ENCODE results near the gene PCDH9. TPM values are rescaled to one million over a fixed set of nuclear protein-coding genes. Genes with fewer than 3 reads are reported as not detected.

The PCDH9 gene
- polyA plus RNA-seq, 1 of the 3 experiments (the other 2 are of a cell fraction): 1.3 TPM

GRCh38 chr13:66835040-66835628 lies 395.0 kb downstream of the PCDH9 start:
- 41% methylated on average over 9 of the region's 9 CpGs for WGBS (ENCODE audit: low lambda C conversion rate)
- H2AFZ ChIP-seq (ENCODE audit: low read depth): peak overlapping the region; percentile 39
- H3K9ac ChIP-seq: no peak overlapping the region
- no peak overlapping the region for H3K4me2 ChIP-seq
- peak; percentile 66 for DNase-seq
- H3K27me3 ChIP-seq (ENCODE audit: insufficient read depth): no peaks in the 10 kb centered on the region
- H3K4me1 ChIP-seq (ENCODE audit: control insufficient read depth in 1 of 2, insufficient read depth in 2 of 2, low read depth in 1 of 2, low read length in 1 of 2): peaks cover 0 to 6% of the 10 kb centered on the region in 2 experiments; a peak in 2 of 4 replicates
- H3K36me3 ChIP-seq (replicated peaks in 1 of 2; ENCODE audit: control insufficient read depth in 1 of 2, insufficient read depth in 2 of 2, low read length in 1 of 2): no peaks in the 10 kb centered on the region
- H4K20me1 ChIP-seq (ENCODE audit: insufficient read depth): no peaks in the 10 kb centered on the region
- H3F3A ChIP-seq (replicated peaks; ENCODE audit: insufficient read depth): no peaks in the 10 kb centered on the region
- POLR2A ChIA-PET: no interaction called here
- H3K9me3 ChIP-seq: no peaks in the 10 kb centered on the region
- no peaks in the 10 kb centered on the region for H3K9me2 ChIP-seq
- peak overlapping the region in 1 of 2 experiments; percentile 68; a peak in 2 of 4 replicates for H3K27ac ChIP-seq (ENCODE audit: low read depth in 2 of 2, low read length in 1 of 2)
- no peak overlapping the region for H3K4me3 ChIP-seq (ENCODE audit: low read depth in 2 of 2, low read length in 1 of 2)
- CTCF ChIA-PET: no interaction called here
- no peaks in the 10 kb centered on the region for H3K79me2 ChIP-seq (ENCODE audit: insufficient read depth)
- TF ChIP-seq NFIC (IDR thresholded peaks at IDR 0.05; ENCODE audit: borderline replicate concordance): peak; percentile 12; the same call in 1 of the 2 replicates
- TF ChIP-seq TEAD4 (IDR thresholded peaks at IDR 0.05; ENCODE audit: borderline replicate concordance, insufficient read depth): no peak
- TF ChIP-seq SMC3 (IDR thresholded peaks at IDR 0.05; ENCODE audit: low read depth, low read length): 0 out of 2 replicates have a peak, but pooled peaks have one; percentile 3

DNA sequence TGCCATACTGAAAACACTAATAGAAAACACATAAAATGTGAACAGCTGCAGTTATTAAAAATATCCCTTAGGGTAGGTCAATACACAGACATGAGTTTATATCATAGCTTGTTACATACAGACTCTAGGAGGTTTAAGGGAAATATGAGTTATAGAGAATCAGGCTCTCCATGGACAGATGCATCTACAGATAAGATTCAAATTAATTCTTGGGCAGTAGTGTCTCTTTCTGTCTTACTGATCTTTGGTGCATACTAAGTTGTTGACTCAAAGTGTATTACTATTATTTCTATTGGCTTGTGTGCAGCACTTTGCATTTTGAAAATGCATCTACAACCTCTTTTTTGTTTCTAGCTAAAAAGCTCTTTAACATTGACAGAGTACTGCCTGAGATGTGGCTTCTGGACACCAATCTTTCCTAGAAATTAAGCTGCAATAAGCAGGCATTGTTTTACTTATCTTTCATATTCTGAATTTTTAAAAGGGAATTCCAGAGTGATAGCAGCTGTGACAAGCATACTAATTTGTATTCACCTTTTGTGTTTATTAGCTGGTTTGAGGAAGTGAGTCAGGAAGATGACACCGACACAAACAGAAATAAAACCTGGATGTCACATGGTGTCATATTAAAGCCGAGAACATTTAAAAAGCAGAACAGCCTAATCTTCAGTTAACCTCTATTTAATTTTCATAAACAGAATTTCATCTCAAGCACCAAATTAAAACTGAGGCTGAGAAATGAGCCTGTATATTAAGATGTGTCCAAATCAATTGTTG lies 399.0 kb downstream of the PCDH9 start:
- H3K4me2 ChIP-seq: no peak overlapping the region
- POLR2A ChIA-PET: no interaction called here

More for the DNA sequence above, 399.0 kb downstream of the PCDH9 start:
- 74% methylated on average over 2 of the region's 2 CpGs for WGBS (ENCODE audit: low lambda C conversion rate)
- Histone ChIP-seq H3K9me3 (no peaks in the 10 kb centered on the region), H3K36me3 (replicated peaks in 1 of 2; ENCODE audit: control insufficient read depth in 1 of 2, insufficient read depth in 2 of 2, low read length in 1 of 2) (no peaks in the 10 kb centered on the region), H3K79me2 (ENCODE audit: insufficient read depth) (no peaks in the 10 kb centered on the region), H3K9ac (no peak overlapping the region), H3K9me2 (no peaks in the 10 kb centered on the region), H3K4me3 (ENCODE audit: low read depth in 2 of 2, low read length in 1 of 2) (no peak overlapping the region), H3K27me3 (ENCODE audit: insufficient read depth) (no peaks in the 10 kb centered on the region), H4K20me1 (ENCODE audit: insufficient read depth) (no peaks in the 10 kb centered on the region), H2AFZ (ENCODE audit: low read depth) (peak overlapping the region; percentile 43; the same call in 1 of the 2 replicates), H3K27ac (ENCODE audit: low read depth in 2 of 2, low read length in 1 of 2) (no peak overlapping the region), H3F3A (replicated peaks; ENCODE audit: insufficient read depth) (no peaks in the 10 kb centered on the region), H3K4me1 (ENCODE audit: control insufficient read depth in 1 of 2, insufficient read depth in 2 of 2, low read depth in 1 of 2, low read length in 1 of 2) (peaks cover 0 to 6% of the 10 kb centered on the region in 2 experiments; a peak in 2 of 4 replicates)
- TF ChIP-seq MAX (IDR thresholded peaks at IDR 0.05; ENCODE audit: low read depth) (no peak), JUND (IDR thresholded peaks at IDR 0.05) (no peak), PBX3 (IDR thresholded peaks at IDR 0.05) (no peak), POLR2AphosphoS5 (IDR thresholded peaks at IDR 0.05; ENCODE audit: low read depth, low read length) (no peak), MXI1 (IDR thresholded peaks at IDR 0.05; ENCODE audit: low read depth, low read length) (no peak), RCOR1 (IDR thresholded peaks at IDR 0.05; ENCODE audit: low read length) (no peak), EP300 (IDR thresholded peaks at IDR 0.05; ENCODE audit: borderline replicate concordance in 1 of 2, low read depth in 1 of 2, low read length in 1 of 2) (no peak)
- TF ChIP-seq, protein P1, sequence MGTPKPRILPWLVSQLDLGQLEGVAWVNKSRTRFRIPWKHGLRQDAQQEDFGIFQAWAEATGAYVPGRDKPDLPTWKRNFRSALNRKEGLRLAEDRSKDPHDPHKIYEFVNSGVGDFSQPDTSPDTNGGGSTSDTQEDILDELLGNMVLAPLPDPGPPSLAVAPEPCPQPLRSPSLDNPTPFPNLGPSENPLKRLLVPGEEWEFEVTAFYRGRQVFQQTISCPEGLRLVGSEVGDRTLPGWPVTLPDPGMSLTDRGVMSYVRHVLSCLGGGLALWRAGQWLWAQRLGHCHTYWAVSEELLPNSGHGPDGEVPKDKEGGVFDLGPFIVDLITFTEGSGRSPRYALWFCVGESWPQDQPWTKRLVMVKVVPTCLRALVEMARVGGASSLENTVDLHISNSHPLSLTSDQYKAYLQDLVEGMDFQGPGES (IDR thresholded peaks at IDR 0.05; ENCODE audit: low read depth, low read length): no peak
- TF ChIP-seq, protein P2, sequence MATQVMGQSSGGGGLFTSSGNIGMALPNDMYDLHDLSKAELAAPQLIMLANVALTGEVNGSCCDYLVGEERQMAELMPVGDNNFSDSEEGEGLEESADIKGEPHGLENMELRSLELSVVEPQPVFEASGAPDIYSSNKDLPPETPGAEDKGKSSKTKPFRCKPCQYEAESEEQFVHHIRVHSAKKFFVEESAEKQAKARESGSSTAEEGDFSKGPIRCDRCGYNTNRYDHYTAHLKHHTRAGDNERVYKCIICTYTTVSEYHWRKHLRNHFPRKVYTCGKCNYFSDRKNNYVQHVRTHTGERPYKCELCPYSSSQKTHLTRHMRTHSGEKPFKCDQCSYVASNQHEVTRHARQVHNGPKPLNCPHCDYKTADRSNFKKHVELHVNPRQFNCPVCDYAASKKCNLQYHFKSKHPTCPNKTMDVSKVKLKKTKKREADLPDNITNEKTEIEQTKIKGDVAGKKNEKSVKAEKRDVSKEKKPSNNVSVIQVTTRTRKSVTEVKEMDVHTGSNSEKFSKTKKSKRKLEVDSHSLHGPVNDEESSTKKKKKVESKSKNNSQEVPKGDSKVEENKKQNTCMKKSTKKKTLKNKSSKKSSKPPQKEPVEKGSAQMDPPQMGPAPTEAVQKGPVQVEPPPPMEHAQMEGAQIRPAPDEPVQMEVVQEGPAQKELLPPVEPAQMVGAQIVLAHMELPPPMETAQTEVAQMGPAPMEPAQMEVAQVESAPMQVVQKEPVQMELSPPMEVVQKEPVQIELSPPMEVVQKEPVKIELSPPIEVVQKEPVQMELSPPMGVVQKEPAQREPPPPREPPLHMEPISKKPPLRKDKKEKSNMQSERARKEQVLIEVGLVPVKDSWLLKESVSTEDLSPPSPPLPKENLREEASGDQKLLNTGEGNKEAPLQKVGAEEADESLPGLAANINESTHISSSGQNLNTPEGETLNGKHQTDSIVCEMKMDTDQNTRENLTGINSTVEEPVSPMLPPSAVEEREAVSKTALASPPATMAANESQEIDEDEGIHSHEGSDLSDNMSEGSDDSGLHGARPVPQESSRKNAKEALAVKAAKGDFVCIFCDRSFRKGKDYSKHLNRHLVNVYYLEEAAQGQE (IDR thresholded peaks at IDR 0.05; ENCODE audit: low read depth, low read length): no peak
- CTCF ChIA-PET: no interaction called here
- DNase-seq: no peak

Measured in SK-N-SH (cell line).